ENCODE data around the gene CDKN1A. TPM values are rescaled to one million over a fixed set of nuclear protein-coding genes. Genes with fewer than 3 reads are reported as not detected.
A peak's percentile ranks its signal among the peaks of the same experiment; 100 is the strongest.

The CDKN1A gene
- total and polyA plus RNA-seq, 9 of the 15 experiments (the other 6 are each of a cell fraction or from before 2014, with no cell fraction given), result 0.25 to 8.1 (median 5.1) TPM

DNA sequence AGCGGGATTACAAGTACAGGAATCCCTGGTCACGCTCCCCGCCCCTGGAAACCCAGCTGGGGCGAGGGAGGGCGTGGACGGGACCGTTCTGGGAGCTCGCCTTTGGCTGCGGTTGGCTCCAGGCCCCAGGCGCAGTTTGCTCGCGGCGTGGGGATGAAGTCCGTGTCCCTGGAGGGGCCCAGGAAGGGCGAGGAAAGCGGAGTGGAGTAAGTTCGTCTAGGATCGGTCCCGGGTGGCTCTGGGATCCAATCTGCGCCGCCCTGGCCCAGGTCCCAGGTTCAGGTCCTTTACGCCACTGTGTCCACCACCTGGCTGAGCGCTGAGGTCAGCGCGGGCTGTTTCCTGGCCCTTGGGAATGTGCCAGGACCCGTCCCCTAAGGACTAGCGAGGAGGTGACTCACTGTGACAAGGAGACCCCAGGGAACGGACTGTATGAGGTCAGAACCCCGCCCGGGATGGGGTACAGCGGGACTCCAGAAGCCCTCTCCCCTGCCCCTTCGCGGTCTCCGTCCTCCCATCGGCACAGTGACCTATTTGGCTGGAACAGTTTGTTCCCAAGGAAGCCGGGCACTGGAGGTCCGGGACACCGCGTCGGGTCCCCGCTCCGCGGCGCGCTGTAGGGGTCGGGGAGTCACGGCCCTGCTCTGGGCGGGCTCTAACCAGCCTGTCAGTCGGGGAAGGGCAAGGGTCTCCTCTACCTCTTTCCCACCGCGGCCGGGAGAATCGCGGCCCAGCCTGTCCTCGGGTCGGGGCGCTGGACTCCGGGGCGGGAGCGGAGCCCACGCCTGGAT, 724 bp downstream of the CDKN1A start (continued):
- TF ChIP-seq, protein P1, sequence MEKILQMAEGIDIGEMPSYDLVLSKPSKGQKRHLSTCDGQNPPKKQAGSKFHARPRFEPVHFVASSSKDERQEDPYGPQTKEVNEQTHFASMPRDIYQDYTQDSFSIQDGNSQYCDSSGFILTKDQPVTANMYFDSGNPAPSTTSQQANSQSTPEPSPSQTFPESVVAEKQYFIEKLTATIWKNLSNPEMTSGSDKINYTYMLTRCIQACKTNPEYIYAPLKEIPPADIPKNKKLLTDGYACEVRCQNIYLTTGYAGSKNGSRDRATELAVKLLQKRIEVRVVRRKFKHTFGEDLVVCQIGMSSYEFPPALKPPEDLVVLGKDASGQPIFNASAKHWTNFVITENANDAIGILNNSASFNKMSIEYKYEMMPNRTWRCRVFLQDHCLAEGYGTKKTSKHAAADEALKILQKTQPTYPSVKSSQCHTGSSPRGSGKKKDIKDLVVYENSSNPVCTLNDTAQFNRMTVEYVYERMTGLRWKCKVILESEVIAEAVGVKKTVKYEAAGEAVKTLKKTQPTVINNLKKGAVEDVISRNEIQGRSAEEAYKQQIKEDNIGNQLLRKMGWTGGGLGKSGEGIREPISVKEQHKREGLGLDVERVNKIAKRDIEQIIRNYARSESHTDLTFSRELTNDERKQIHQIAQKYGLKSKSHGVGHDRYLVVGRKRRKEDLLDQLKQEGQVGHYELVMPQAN (IDR thresholded peaks at IDR 0.05; ENCODE audit: borderline replicate concordance), result 0 out of 2 replicates have a peak, but pooled peaks have one; percentile 7
- TF ChIP-seq ELF4 (CRISPR knock-in tag; IDR thresholded peaks at IDR 0.05) (no peak), KLF1 (tag; IDR thresholded peaks at IDR 0.05) (no peak), ZBTB40 (IDR thresholded peaks at IDR 0.05) (no peak), ZBTB40 (CRISPR knock-in tag; IDR thresholded peaks at IDR 0.05) (peak; percentile 59; the same call in 1 of the 2 replicates), SETDB1 (IDR thresholded peaks at IDR 0.05; ENCODE audit: low read length) (no peak), HNRNPLL (IDR thresholded peaks at IDR 0.05; ENCODE audit: low read depth, low read length, poor library complexity, severe bottlenecking) (no peak), RFX7 (CRISPR knock-in tag; IDR thresholded peaks at IDR 0.05) (no peak), ZNF780A (CRISPR knock-in tag; IDR thresholded peaks at IDR 0.05) (no peak), CCNT2 (IDR thresholded peaks at IDR 0.05; ENCODE audit: borderline replicate concordance, extremely low read depth, insufficient read length, low read depth, low read length) (peak; percentile 39), ESRRA (IDR thresholded peaks at IDR 0.05; ENCODE audit: borderline replicate concordance, low read depth) (0 out of 2 replicates have a peak, but pooled peaks have one; percentile 10), SMARCA5 (IDR thresholded peaks at IDR 0.05) (0 out of 2 replicates have a peak, but pooled peaks have one; percentile 3)
- TF ChIP-seq, protein P2, sequence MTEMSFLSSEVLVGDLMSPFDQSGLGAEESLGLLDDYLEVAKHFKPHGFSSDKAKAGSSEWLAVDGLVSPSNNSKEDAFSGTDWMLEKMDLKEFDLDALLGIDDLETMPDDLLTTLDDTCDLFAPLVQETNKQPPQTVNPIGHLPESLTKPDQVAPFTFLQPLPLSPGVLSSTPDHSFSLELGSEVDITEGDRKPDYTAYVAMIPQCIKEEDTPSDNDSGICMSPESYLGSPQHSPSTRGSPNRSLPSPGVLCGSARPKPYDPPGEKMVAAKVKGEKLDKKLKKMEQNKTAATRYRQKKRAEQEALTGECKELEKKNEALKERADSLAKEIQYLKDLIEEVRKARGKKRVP (CRISPR knock-in tag; IDR thresholded peaks at IDR 0.05), result 0 out of 2 replicates have a peak, but pooled peaks have one; percentile 7
- TF ChIP-seq, protein P3, sequence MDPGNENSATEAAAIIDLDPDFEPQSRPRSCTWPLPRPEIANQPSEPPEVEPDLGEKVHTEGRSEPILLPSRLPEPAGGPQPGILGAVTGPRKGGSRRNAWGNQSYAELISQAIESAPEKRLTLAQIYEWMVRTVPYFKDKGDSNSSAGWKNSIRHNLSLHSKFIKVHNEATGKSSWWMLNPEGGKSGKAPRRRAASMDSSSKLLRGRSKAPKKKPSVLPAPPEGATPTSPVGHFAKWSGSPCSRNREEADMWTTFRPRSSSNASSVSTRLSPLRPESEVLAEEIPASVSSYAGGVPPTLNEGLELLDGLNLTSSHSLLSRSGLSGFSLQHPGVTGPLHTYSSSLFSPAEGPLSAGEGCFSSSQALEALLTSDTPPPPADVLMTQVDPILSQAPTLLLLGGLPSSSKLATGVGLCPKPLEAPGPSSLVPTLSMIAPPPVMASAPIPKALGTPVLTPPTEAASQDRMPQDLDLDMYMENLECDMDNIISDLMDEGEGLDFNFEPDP (CRISPR knock-in tag; IDR thresholded peaks at IDR 0.05), result no peak

All from K562 (cell line).